ENCODE measurements around the gene NEU3.

- TF ChIP-seq, protein P1, sequence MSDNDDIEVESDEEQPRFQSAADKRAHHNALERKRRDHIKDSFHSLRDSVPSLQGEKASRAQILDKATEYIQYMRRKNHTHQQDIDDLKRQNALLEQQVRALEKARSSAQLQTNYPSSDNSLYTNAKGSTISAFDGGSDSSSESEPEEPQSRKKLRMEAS (IDR thresholded peaks at IDR 0.05) = no peak
- TF ChIP-seq, protein P2, sequence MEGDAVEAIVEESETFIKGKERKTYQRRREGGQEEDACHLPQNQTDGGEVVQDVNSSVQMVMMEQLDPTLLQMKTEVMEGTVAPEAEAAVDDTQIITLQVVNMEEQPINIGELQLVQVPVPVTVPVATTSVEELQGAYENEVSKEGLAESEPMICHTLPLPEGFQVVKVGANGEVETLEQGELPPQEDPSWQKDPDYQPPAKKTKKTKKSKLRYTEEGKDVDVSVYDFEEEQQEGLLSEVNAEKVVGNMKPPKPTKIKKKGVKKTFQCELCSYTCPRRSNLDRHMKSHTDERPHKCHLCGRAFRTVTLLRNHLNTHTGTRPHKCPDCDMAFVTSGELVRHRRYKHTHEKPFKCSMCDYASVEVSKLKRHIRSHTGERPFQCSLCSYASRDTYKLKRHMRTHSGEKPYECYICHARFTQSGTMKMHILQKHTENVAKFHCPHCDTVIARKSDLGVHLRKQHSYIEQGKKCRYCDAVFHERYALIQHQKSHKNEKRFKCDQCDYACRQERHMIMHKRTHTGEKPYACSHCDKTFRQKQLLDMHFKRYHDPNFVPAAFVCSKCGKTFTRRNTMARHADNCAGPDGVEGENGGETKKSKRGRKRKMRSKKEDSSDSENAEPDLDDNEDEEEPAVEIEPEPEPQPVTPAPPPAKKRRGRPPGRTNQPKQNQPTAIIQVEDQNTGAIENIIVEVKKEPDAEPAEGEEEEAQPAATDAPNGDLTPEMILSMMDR (IDR thresholded peaks at IDR 0.05; ENCODE audit: low read depth, low read length, missing input control) = no peak
- no peak for TF ChIP-seq HNF4A (conservative IDR thresholded peaks at IDR 0.05)
Measured at GRCh38 chr11:75028321-75028720, 39.6 kb downstream of the NEU3 start.
